Chondrocyte (in vitro differentiated cells): Measurements from ENCODE around the gene TRAP1. TPM values are rescaled to one million over a fixed set of nuclear protein-coding genes. Genes with fewer than 3 reads are reported as not detected.

Experiments used
- DNase-seq: peaks from one replicate; pipeline ENCODE4 v3.0.0; 2021; ENCODE audit warnings: mixed read lengths, low spot score
- H3K27ac Mint-ChIP-seq: one replicate; pipeline ENCODE4 v1.8.0; 2021; ENCODE audit warnings: mild to moderate bottlenecking, moderate library complexity, mixed read lengths; ENCODE audit not compliant: unreplicated experiment
- H3K27me3 Mint-ChIP-seq: 2 replicates; pipeline ENCODE4 v1.8.0; 2021; ENCODE audit warnings: low read depth, mixed read lengths
- H3K36me3 Mint-ChIP-seq: 2 replicates; pipeline ENCODE4 v1.8.0; 2021; ENCODE audit warnings: low read depth, mixed read lengths
- H3K4me1 Mint-ChIP-seq: 2 replicates; pipeline ENCODE4 v1.8.0; 2021; ENCODE audit warnings: low read depth, mild to moderate bottlenecking, mixed read lengths
- H3K4me3 Mint-ChIP-seq: one replicate; pipeline ENCODE4 v1.8.0; 2021; ENCODE audit warnings: mild to moderate bottlenecking, moderate library complexity, mixed read lengths; ENCODE audit not compliant: unreplicated experiment
- H3K9me3 Mint-ChIP-seq: 2 replicates; pipeline ENCODE4 v1.8.0; 2021; ENCODE audit warnings: low read depth, mixed read lengths
- total RNA-seq: library from RNA; stranded (reverse); gene quantifications from 3 replicates; pipeline ENCODE4 v1.2.1, GENCODE V29; 2021
- TF ChIP-seq, protein P1 (sequence below): fragments of 200-600 bp; sonication (generic); IDR thresholded peaks from 2 replicates; pipeline ENCODE4 v1.5.0; 2021; ENCODE audit warnings: antibody characterized with exemption, mild to moderate bottlenecking, moderate library complexity

Gene TRAP1
- total RNA-seq, 1 donor from 2014 or later, result 60.6 TPM

DNA sequence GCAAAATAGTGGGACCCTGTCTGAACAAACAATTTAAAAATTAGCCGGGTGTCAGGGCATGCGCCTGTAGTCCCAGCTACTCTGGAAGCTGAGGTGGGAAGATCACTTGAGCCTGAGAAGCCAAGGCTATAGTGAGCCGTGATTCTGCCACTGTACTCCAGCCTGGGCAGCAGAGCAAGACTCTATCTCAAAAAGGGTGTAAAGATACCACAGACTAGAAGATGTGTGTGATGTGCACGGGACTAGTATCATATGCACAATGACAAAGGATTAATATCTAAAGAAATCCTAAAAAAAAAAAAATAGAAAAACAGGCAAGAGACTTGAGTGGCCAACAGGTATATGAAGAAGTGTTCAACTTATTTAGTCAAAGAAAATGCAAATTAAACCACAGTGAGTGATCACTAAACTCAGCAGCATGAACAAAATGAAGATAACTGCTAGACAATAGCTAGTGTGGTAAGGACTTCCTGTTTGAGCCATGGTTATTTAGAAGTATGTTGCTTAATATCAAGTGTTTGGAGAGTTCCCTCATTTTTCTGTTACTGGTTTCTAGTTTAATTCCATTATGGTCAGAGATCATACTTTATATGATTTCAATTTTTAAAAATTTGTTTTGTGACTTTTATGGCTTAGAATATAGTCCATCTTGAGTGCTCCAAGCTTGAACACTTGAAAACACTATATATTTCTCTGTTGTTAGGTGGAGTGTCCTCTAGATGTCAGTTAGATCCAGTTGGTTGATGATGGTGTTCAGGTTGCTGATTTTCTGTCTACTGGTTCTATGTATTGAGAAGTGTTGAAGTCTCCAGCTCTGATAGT is 91.2 kb downstream of the TRAP1 start:
- no peak overlapping the region for H3K27ac Mint-ChIP-seq
- no peaks in the 10 kb centered on the region for H3K27me3 Mint-ChIP-seq
- no peak overlapping the region for H3K4me3 Mint-ChIP-seq
- H3K36me3 Mint-ChIP-seq, result no peaks in the 10 kb centered on the region
- H3K9me3 Mint-ChIP-seq, result no peaks in the 10 kb centered on the region
- no peaks in the 10 kb centered on the region for H3K4me1 Mint-ChIP-seq
- DNase-seq, result no peak
- TF ChIP-seq, protein P1, sequence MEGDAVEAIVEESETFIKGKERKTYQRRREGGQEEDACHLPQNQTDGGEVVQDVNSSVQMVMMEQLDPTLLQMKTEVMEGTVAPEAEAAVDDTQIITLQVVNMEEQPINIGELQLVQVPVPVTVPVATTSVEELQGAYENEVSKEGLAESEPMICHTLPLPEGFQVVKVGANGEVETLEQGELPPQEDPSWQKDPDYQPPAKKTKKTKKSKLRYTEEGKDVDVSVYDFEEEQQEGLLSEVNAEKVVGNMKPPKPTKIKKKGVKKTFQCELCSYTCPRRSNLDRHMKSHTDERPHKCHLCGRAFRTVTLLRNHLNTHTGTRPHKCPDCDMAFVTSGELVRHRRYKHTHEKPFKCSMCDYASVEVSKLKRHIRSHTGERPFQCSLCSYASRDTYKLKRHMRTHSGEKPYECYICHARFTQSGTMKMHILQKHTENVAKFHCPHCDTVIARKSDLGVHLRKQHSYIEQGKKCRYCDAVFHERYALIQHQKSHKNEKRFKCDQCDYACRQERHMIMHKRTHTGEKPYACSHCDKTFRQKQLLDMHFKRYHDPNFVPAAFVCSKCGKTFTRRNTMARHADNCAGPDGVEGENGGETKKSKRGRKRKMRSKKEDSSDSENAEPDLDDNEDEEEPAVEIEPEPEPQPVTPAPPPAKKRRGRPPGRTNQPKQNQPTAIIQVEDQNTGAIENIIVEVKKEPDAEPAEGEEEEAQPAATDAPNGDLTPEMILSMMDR, result peak; percentile 21

DNA sequence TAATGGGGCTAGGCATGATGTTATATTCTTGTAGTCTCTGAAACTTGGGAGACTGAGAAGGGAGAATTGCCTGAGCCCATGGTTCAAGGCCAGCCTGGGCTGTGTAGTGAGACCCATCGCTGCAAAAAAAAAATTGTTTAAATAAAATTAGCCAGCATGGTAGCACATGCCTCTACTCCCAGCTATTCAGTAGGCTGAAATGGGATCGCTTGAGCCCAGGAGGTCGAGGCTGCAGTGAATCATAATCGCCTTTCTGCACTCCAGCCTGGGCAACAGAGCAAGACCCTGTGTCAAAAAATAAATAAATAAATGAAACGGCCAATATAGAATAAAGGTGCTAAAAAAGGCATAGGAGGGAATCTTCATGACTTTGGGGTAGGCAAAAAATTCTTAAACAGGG is 92.0 kb downstream of the TRAP1 start:
- no peak for DNase-seq
- no peak overlapping the region for H3K4me3 Mint-ChIP-seq
- H3K27me3 Mint-ChIP-seq, result no peaks in the 10 kb centered on the region
- TF ChIP-seq, protein P1, result no peak
- no peaks in the 10 kb centered on the region for H3K9me3 Mint-ChIP-seq
- no peaks in the 10 kb centered on the region for H3K4me1 Mint-ChIP-seq
- H3K36me3 Mint-ChIP-seq, result no peaks in the 10 kb centered on the region
- no peak overlapping the region for H3K27ac Mint-ChIP-seq

DNA sequence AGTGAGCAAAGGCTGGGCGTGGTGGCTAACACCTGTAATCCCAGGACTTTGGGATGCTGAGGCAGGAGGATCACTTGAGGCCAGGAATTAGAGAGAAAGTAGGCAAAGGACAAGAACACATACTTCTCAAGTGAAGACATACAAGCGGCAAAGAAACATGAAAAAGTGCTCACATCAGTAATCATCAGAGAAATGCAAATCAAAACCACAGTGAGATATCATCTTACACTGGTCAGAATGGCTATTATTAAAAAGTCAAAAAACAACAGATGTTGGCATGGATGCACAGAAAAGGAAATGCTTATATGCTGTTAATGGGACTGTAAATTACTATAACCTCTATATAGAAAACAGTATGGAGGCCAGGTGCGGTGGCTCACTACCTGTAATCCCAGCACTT is 93.7 kb downstream of the TRAP1 start:
- H3K36me3 Mint-ChIP-seq, result no peaks in the 10 kb centered on the region
- H3K4me1 Mint-ChIP-seq, result no peaks in the 10 kb centered on the region
- no peaks in the 10 kb centered on the region for H3K9me3 Mint-ChIP-seq
- H3K27ac Mint-ChIP-seq, result no peak overlapping the region
- no peak overlapping the region for H3K4me3 Mint-ChIP-seq
- DNase-seq, result no peak
- TF ChIP-seq, protein P1, result no peak
- H3K27me3 Mint-ChIP-seq, result no peaks in the 10 kb centered on the region

DNA sequence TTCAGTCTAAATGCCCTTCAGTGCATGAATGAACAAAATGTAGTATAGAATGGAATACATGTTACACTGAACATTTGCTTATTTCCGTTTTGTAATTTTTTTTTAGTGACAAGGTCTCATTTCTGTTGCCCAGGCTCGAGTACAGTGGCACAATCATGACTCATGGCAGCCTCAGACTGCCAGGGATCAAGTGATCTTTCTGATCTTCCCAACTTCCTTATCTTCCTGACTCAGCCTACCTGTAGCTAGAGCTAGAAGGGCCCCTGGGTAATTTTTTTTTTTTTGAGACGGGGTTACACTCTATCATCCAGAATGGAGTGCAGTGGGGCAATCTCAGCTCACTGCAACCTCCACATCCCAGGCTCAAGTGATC is 98.6 kb downstream of the TRAP1 start:
- no peak for DNase-seq
- H3K27ac Mint-ChIP-seq, result peak overlapping the region; percentile 45
- H3K9me3 Mint-ChIP-seq, result no peaks in the 10 kb centered on the region
- H3K4me3 Mint-ChIP-seq, result no peak overlapping the region
- no peaks in the 10 kb centered on the region for H3K27me3 Mint-ChIP-seq
- H3K36me3 Mint-ChIP-seq, result no peaks in the 10 kb centered on the region
- no peaks in the 10 kb centered on the region for H3K4me1 Mint-ChIP-seq
- TF ChIP-seq, protein P1, result no peak

DNA sequence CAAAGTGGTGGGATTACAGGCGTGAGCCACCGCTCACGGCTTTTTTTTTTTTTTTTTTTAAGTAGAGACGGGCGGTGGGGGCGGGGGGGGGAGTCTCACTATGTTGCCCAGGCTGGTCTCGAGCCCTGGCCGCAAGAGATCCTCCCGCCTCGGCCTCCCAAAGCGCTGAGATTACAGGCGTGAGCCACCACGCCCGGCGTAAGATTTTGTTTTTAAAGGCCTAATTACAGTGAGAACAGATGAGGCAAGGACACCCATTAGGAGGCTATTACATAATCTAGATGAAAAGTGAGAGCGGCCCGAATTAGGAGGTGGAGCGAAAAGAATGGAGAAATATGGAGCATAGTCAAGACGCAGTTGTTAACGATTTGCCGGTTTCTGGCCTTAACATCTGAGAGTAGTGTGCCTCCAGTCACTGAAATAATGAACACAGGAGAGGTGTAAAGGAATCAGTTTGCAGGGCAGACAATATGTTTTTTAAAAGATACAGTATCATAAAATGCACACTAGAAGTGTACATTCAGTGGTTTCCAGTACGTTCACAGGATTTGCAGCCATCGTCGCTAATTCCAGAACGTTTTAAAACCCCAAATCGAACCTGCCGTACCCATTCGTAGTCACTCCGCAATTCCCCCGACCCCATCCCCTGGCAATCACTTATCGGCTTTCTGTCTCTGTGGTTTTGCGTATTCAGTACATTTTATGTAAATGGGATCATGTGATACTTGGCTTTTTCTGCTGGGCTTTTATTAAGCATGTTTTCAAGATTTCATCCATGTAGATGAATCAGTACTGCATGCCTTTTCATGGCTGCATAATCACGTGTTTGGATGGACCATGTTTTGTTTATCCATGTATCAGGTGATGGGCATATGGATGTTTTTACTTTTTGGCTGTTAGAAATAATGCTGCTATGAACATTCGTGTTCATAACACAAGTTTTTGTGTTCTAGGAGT is 104.5 kb downstream of the TRAP1 start:
- no peaks in the 10 kb centered on the region for H3K9me3 Mint-ChIP-seq
- peaks cover 30% of the 10 kb centered on the region for H3K4me1 Mint-ChIP-seq
- H3K27me3 Mint-ChIP-seq, result no peaks in the 10 kb centered on the region
- no peaks in the 10 kb centered on the region for H3K36me3 Mint-ChIP-seq
- H3K27ac Mint-ChIP-seq, result no peak overlapping the region
- TF ChIP-seq, protein P1, result no peak
- DNase-seq, result no peak
- H3K4me3 Mint-ChIP-seq, result peak overlapping the region; percentile 97
